B cell (primary cell): ENCODE results near the gene ZNF273. TPM values are rescaled to one million over a fixed set of nuclear protein-coding genes. Genes with fewer than 3 reads are reported as not detected.

Experiments
- ATAC-seq: fragments of 200-7000 bp; cut with Tn5 transposase; one replicate; pipeline ENCODE4 v1.10.0; 2021; ENCODE audit warnings: low read depth, mild to moderate bottlenecking, moderate number of reproducible peaks, moderate library complexity
- CTCF ChIA-PET: fragments of 350-600 bp; sonication (Branson Sonifier 250); formaldehyde crosslinking; loops from one replicate; lab custom pipeline; 2021; ENCODE audit warnings: antibody characterized with exemption, inconsistent platforms; lab: Charles Lee
- POLR2A ChIA-PET: fragments of 350-600 bp; sonication (Branson Sonifier 250); formaldehyde crosslinking; loops from one replicate; lab custom pipeline; 2021; ENCODE audit warnings: antibody characterized with exemption; lab: Charles Lee
- DNase-seq: peaks from one replicate; pipeline ENCODE4 v3.0.0; 2013
- H2AFZ ChIP-seq: 2 replicates; pipeline ENCODE4 v1.6.1; 2012; ENCODE audit warnings: mild to moderate bottlenecking, low read depth, low read length; ENCODE audit not compliant: insufficient read depth, poor library complexity, severe bottlenecking
- H3K27ac ChIP-seq, 2 donors: 1 replicate in 1 of 2; 2 replicates in 1 of 2; pipeline ENCODE4 v1.5.1; 2012 to 2013; ENCODE audit warnings: low read length in 2 of 2, mild to moderate bottlenecking in 2 of 2, moderate library complexity in 1 of 2
- H3K27me3 ChIP-seq, 4 experiments: fragments of 200-600 bp in 1 of 4; sonication (generic) in 1 of 4; replicated peaks in 1 of 4; 1 replicate in 2 of 4; 2 replicates in 2 of 4; pipeline versions ENCODE4 v1.6.1 to v1.7.0; 2013 to 2016; ENCODE audit warnings: low read length in 3 of 4, mild to moderate bottlenecking in 2 of 4, mixed read lengths in 1 of 4, moderate library complexity in 1 of 4; ENCODE audit not compliant: insufficient read depth in 4 of 4, control insufficient read depth in 3 of 4; ENCODE audit errors: control extremely low read depth in 1 of 4
- H3K36me3 ChIP-seq, 2 experiments: replicated peaks in 1 of 2; 1 replicate in 1 of 2; 2 replicates in 1 of 2; pipeline versions ENCODE4 v1.6.1 to v1.7.1; 2013; ENCODE audit warnings: low read length in 1 of 2; ENCODE audit not compliant: insufficient read depth in 2 of 2, control insufficient read depth in 1 of 2; ENCODE audit errors: control extremely low read depth in 1 of 2, extremely low read depth in 1 of 2
- H3K4me1 ChIP-seq, 2 donors: fragments of 200-600 bp in 1 of 2; sonication (generic) in 1 of 2; 1 replicate in 1 of 2; 2 replicates in 1 of 2; pipeline versions ENCODE4 v1.5.1 to v1.6.1; 2013 to 2017; ENCODE audit warnings: low read length in 2 of 2; ENCODE audit not compliant: control insufficient read depth in 2 of 2, insufficient read depth in 2 of 2
- H3K4me2 ChIP-seq: replicated peaks from 2 replicates; pipeline ENCODE3; 2012; ENCODE audit warnings: mild to moderate bottlenecking, low read depth, low read length; ENCODE audit not compliant: poor library complexity, severe bottlenecking
- H3K4me3 ChIP-seq, 5 experiments: fragments of 200-600 bp in 1 of 5; sonication (generic) in 1 of 5; 1 replicate in 3 of 5; 2 replicates in 2 of 5; pipeline versions ENCODE4 v1.5.1 to v1.7.0; 2011 to 2016; ENCODE audit warnings: low read length in 4 of 5, mild to moderate bottlenecking in 4 of 5, low read depth in 2 of 5, control low read depth in 1 of 5, moderate library complexity in 1 of 5; ENCODE audit not compliant: insufficient read depth in 1 of 5; ENCODE audit errors: control extremely low read depth in 1 of 5, extremely low read depth in 1 of 5
- H3K79me2 ChIP-seq: fragments of 200-600 bp; sonication (generic); one replicate; pipeline ENCODE4 v1.6.0; 2016; ENCODE audit warnings: low read length; ENCODE audit not compliant: control insufficient read depth, insufficient read depth
- H3K9ac ChIP-seq: fragments of 200-600 bp; sonication (generic); 2 replicates; pipeline ENCODE4 v1.6.1; 2017; ENCODE audit warnings: mild to moderate bottlenecking, low read length, moderate library complexity
- H3K9me3 ChIP-seq, 3 donors: one replicate each; pipeline versions ENCODE4 v1.6.1 to v1.7.1; 2013; ENCODE audit warnings: low read length in 2 of 3; ENCODE audit not compliant: control insufficient read depth in 2 of 3, insufficient read depth in 1 of 3; ENCODE audit errors: control extremely low read depth in 1 of 3
- H4K20me1 ChIP-seq: 2 replicates; pipeline ENCODE4 v1.6.0; 2012; ENCODE audit warnings: mild to moderate bottlenecking, low read length; ENCODE audit not compliant: insufficient read depth, control insufficient read depth, poor library complexity, severe bottlenecking
- H3K27ac Mint-ChIP-seq: one replicate; pipeline ENCODE4 v1.8.0; 2021; ENCODE audit warnings: mixed read lengths
- H3K27me3 Mint-ChIP-seq: one replicate; pipeline ENCODE4 v1.8.0; 2021; ENCODE audit warnings: mixed read lengths
- H3K4me1 Mint-ChIP-seq: one replicate; pipeline ENCODE4 v1.8.0; 2021; ENCODE audit warnings: mixed read lengths
- H3K4me3 Mint-ChIP-seq: one replicate; pipeline ENCODE4 v1.8.0; 2021; ENCODE audit warnings: mixed read lengths
- H3K9me3 Mint-ChIP-seq: one replicate; pipeline ENCODE4 v1.8.0; 2022; ENCODE audit warnings: mixed read lengths; ENCODE audit not compliant: insufficient read depth
- CTCF ChIP-seq: fragments of 200-600 bp; IDR thresholded peaks from one replicate; pipeline ENCODE4 v1.8.0; 2022; ENCODE audit warnings: antibody characterized with exemption, mild to moderate bottlenecking
- EZH2 ChIP-seq: IDR thresholded peaks from 2 replicates; pipeline ENCODE4 v1.6.1; 2012; ENCODE audit warnings: borderline replicate concordance, low read depth, mild to moderate bottlenecking, moderate library complexity, low read length; ENCODE audit not compliant: insufficient read depth, poor library complexity, severe bottlenecking
- WGBS: methylation state at CpG from one replicate; pipeline ENCODE4 v1.1.5; 2013; ENCODE audit warnings: missing lambda C conversion rate; ENCODE audit not compliant: insufficient coverage; 5-methylcytosine and 5-hydroxymethylcytosine counted together
- intact Hi-C: fragments of 100-400 bp; cut with micrococcal nuclease; formaldehyde crosslinking; loops from one replicate; pipeline ENCODE4 v1.10.0; 2022
- polyA plus RNA-seq: library from polyadenylated mRNA; depleted of rRNA; stranded (reverse); fragments of >200 nt; gene quantifications from 2 replicates; pipeline ENCODE4 v1.2.3, GENCODE V29; 2012
- total RNA-seq, 2 donors: library from RNA; stranded (reverse); fragments of 120-200 nt in 1 of 2; gene quantifications; 1 replicate in 1 of 2; 2 replicates in 1 of 2; pipeline versions ENCODE4 v1.2.3 to v1.2.4, GENCODE V29; 2013 to 2022

The ZNF273 gene
- total and polyA plus RNA-seq, 2 donors (not counting 1 experiment from before 2014, with no cell fraction given) = 3.8 to 12.7 TPM

- H3K36me3 ChIP-seq = no peaks in the 10 kb centered on the region
- no peak overlapping the region for H3K9ac ChIP-seq
- Mint-ChIP-seq H3K27ac (no peak overlapping the region), H3K4me1 (peaks cover 4% of the 10 kb centered on the region), H3K4me3 (no peak overlapping the region), H3K27me3 (peaks cover 28% of the 10 kb centered on the region), H3K9me3 (no peaks in the 10 kb centered on the region)
- TF ChIP-seq CTCF (peak; percentile 84), EZH2 (no peak)
- H3K4me2 ChIP-seq = no peak overlapping the region
- WGBS = no CpG with 5 or more reads among the region's 1 CpG
- H3K9me3 ChIP-seq = peaks cover 0 to 18% (median 0%) of the 10 kb centered on the region in 3 donors
- no peak overlapping the region for H3K4me3 ChIP-seq
- peaks cover 9 to 12% of the 10 kb centered on the region in 2 donors for H3K4me1 ChIP-seq
- POLR2A ChIA-PET = no interaction called here
- H3K27me3 ChIP-seq = peaks cover 0 to 32% (median 19%) of the 10 kb centered on the region in 4 experiments
- no peak overlapping the region for H3K27ac ChIP-seq
- CTCF ChIA-PET = interaction anchor here (0.9 to 4.6 kb wide), 9 partner anchors 10 to 670 kb away, joined by 3 to 63 read pairs (median 3); no protein-coding TSS in a partner anchor
- ATAC-seq (peak; percentile 62), DNase-seq (peak; percentile 68)
- no peaks in the 10 kb centered on the region for H4K20me1 ChIP-seq
- intact Hi-C loops = no loop called here
- no peak overlapping the region for H2AFZ ChIP-seq
- H3K79me2 ChIP-seq = no peaks in the 10 kb centered on the region
Measured at GRCh38 chr7:64951250-64951848, 48.3 kb downstream of the ZNF273 start.

GRCh38 chr7:64959072-64959747 is 56.1 kb downstream of the ZNF273 start:
- Histone ChIP-seq H3K36me3 (no peaks in the 10 kb centered on the region), H2AFZ (no peak overlapping the region), H3K27me3 (no peaks in the 10 kb centered on the region), H3K9me3 (peaks cover 0 to 23% (median 16%) of the 10 kb centered on the region in 3 donors), H3K9ac (no peak overlapping the region), H3K27ac (no peak overlapping the region), H3K79me2 (no peaks in the 10 kb centered on the region), H3K4me3 (no peak overlapping the region), H4K20me1 (no peaks in the 10 kb centered on the region), H3K4me1 (no peaks in the 10 kb centered on the region), H3K4me2 (no peak overlapping the region)
- H3K4me3 Mint-ChIP-seq = no peak overlapping the region
- ATAC-seq = no peak
- intact Hi-C loops = no loop called here
- TF ChIP-seq CTCF (no peak), EZH2 (no peak)
- POLR2A ChIA-PET = no interaction called here
- WGBS = 73% methylated on average over 2 of the region's 3 CpGs
- CTCF ChIA-PET = interaction anchor here (1.5 kb wide), 1 partner anchor 11 kb away, joined by 4 read pairs; no protein-coding TSS in a partner anchor
- no peak overlapping the region for H3K27ac Mint-ChIP-seq
- no peaks in the 10 kb centered on the region for H3K4me1 Mint-ChIP-seq
- no peak for DNase-seq
- H3K9me3 Mint-ChIP-seq = peaks cover 8% of the 10 kb centered on the region
- no peaks in the 10 kb centered on the region for H3K27me3 Mint-ChIP-seq
